Mesothelial cell of epicardium (in vitro differentiated cells): Measurements from ENCODE around the gene HTR3C. TPM values are rescaled to one million over a fixed set of nuclear protein-coding genes. Genes with fewer than 3 reads are reported as not detected.

ENCODE experiments used
- DNase-seq, 2 experiments: peaks; one replicate each; pipeline ENCODE4 v3.0.0; 2021; ENCODE audit warnings: low spot score in 2 of 2; ENCODE audit not compliant: unreplicated experiment in 2 of 2
- H3K27ac Mint-ChIP-seq: 2 replicates; pipeline ENCODE4 v1.8.0; 2021; ENCODE audit warnings: mixed read lengths
- H3K27me3 Mint-ChIP-seq: 2 replicates; pipeline ENCODE4 v1.8.0; 2021; ENCODE audit warnings: low read depth, mixed read lengths
- H3K36me3 Mint-ChIP-seq: 2 replicates; pipeline ENCODE4 v1.8.0; 2021; ENCODE audit warnings: mixed read lengths
- H3K4me1 Mint-ChIP-seq: 2 replicates; pipeline ENCODE4 v1.8.0; 2021; ENCODE audit warnings: mixed read lengths
- H3K4me3 Mint-ChIP-seq: 2 replicates; pipeline ENCODE4 v1.8.0; 2021; ENCODE audit warnings: mild to moderate bottlenecking, moderate library complexity, mixed read lengths
- H3K9me3 Mint-ChIP-seq: 2 replicates; pipeline ENCODE4 v1.8.0; 2021; ENCODE audit warnings: mixed read lengths
- CTCF ChIP-seq: fragments of 200-600 bp; sonication (generic); IDR thresholded peaks from one replicate; pipeline ENCODE4 v1.5.0; 2021; ENCODE audit warnings: antibody characterized with exemption; ENCODE audit not compliant: unreplicated experiment
- total RNA-seq: library from RNA; stranded (reverse); gene quantifications from 3 replicates; pipeline ENCODE4 v1.2.1, GENCODE V29; 2021

HTR3C gene
- total RNA-seq, 1 donor from 2014 or later: not detected

GRCh38 chr3:184040010-184040409 lies 12.8 kb upstream of the HTR3C start:
- no peak for DNase-seq
- no peak overlapping the region for H3K27ac Mint-ChIP-seq
- no peak overlapping the region for H3K4me3 Mint-ChIP-seq
- H3K27me3 Mint-ChIP-seq: peaks cover 4% of the 10 kb centered on the region
- no peaks in the 10 kb centered on the region for H3K36me3 Mint-ChIP-seq
- no peaks in the 10 kb centered on the region for H3K9me3 Mint-ChIP-seq
- no peaks in the 10 kb centered on the region for H3K4me1 Mint-ChIP-seq
- no peak for TF ChIP-seq CTCF

DNA sequence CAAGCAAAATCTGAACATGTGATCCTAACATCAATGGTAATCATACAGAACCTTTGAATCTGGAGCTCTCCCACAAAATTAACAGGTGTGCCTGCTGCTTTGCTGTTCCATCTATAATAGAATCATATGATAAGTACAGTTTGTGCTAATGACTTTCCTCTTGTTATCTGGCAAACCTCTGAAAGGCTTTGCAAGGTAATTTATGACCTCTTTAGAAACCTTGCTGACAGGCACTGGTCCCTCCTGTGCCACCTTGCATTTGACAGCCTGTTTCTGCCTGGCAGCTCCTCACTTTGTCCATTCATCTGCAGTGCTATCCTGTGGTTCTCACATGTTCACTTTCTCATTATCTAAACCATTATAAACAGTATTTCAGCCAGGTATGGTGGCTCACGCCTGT lies 10.2 kb upstream of the HTR3C start:
- Mint-ChIP-seq H3K4me1 (no peaks in the 10 kb centered on the region), H3K27me3 (peaks cover 2% of the 10 kb centered on the region), H3K36me3 (no peaks in the 10 kb centered on the region), H3K4me3 (no peak overlapping the region), H3K27ac (no peak overlapping the region), H3K9me3 (no peaks in the 10 kb centered on the region)
- no peak for DNase-seq
- TF ChIP-seq CTCF: no peak

DNA sequence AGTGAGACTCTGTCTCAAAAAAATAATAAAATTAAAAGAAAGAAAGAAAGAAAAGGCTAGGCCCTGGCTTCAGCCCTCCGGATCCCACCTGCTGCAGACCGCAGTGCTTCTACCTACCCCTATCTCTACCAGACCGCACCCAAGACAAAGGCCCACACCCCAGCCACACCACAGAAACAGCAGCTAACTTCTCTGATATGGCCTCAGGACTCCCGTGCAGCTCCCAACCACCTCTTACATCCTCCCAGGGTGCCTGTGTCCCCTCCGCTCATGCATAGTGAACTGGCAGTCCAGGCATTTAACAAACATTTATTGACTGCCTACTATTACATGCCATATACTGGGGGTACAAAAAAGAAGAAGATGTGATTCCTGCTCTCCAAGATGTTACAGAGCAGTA lies 6.9 kb upstream of the HTR3C start:
- no peak overlapping the region for H3K27ac Mint-ChIP-seq
- no peaks in the 10 kb centered on the region for H3K9me3 Mint-ChIP-seq
- no peak overlapping the region for H3K4me3 Mint-ChIP-seq
- TF ChIP-seq CTCF: no peak
- no peaks in the 10 kb centered on the region for H3K4me1 Mint-ChIP-seq
- no peaks in the 10 kb centered on the region for H3K36me3 Mint-ChIP-seq
- no peak for DNase-seq
- H3K27me3 Mint-ChIP-seq: peaks cover 14% of the 10 kb centered on the region

DNA sequence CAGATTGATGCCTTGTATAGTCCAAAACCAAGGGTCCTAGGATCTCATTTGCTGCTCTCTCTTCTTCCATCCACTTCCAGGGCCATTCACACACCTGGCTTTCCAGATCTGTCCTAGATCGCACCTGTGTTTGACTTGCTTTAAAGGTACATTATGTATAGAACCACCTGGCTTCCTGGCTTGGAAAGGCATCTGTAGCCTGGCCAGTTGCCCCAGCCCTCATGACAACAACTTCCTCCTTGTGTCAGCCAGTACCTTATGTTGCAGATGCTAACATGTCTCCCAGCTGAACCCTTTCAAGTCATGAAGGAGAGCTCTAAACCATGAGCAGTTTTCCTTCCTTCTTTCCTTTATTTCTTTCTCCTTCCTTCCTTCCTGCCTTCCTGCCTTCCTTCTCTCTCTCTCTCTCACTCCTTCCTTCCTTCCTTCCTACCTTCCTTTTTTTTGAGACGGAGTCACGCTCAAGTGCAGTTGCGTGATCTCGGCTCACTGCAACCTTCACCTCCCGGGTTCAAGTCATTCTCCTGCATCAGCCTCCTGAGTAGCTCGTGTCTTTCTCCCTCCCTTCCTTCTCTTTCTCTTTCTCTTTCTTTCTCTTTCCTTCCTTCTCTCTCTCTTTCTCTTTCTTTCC lies 2.5 kb upstream of the HTR3C start:
- H3K36me3 Mint-ChIP-seq: no peaks in the 10 kb centered on the region
- no peak overlapping the region for H3K27ac Mint-ChIP-seq
- no peak for TF ChIP-seq CTCF
- H3K4me3 Mint-ChIP-seq: no peak overlapping the region
- peaks cover 45% of the 10 kb centered on the region for H3K27me3 Mint-ChIP-seq
- no peak for DNase-seq
- H3K4me1 Mint-ChIP-seq: no peaks in the 10 kb centered on the region
- no peaks in the 10 kb centered on the region for H3K9me3 Mint-ChIP-seq

- Mint-ChIP-seq H3K27ac (no peak overlapping the region), H3K27me3 (peaks cover 13% of the 10 kb centered on the region), H3K9me3 (no peaks in the 10 kb centered on the region), H3K36me3 (no peaks in the 10 kb centered on the region), H3K4me3 (no peak overlapping the region), H3K4me1 (no peaks in the 10 kb centered on the region)
- no peak for TF ChIP-seq CTCF
- DNase-seq: no peak
Observed at GRCh38 chr3:184058029-184058428, 5.2 kb downstream of the HTR3C start.

GRCh38 chr3:184059424-184059823 lies 6.6 kb downstream of the HTR3C start:
- no peaks in the 10 kb centered on the region for H3K4me1 Mint-ChIP-seq
- no peak for TF ChIP-seq CTCF
- no peak overlapping the region for H3K4me3 Mint-ChIP-seq

More at GRCh38 chr3:184059424-184059823, 6.6 kb downstream of the HTR3C start:
- DNase-seq: no peak
- no peaks in the 10 kb centered on the region for H3K36me3 Mint-ChIP-seq
- H3K27ac Mint-ChIP-seq: no peak overlapping the region
- H3K9me3 Mint-ChIP-seq: no peaks in the 10 kb centered on the region
- peaks cover 8% of the 10 kb centered on the region for H3K27me3 Mint-ChIP-seq
